Astrocyte of the cerebellum (primary cell): Measurements from ENCODE around the gene ANO6.
"Not testable (repeated sequence)": the region's sequence is repeated elsewhere in the genome, so short reads cannot be mapped to it uniquely, and the experiment has no call there.

Experiments used
- DNase-seq: peaks from one replicate; pipeline ENCODE4 v3.0.0-alpha.2; 2011; ENCODE audit warnings: low read depth
- H3K4me3 ChIP-seq: 2 replicates; pipeline ENCODE4 v1.5.1; 2011; ENCODE audit warnings: mild to moderate bottlenecking, low read depth, low read length, moderate library complexity
- in situ Hi-C: cut with HindIII; loops from 2 replicates; pipeline ENCODE4 v1.10.0; 2017; ENCODE audit warnings: low sequenced_read_pairs
- TF ChIP-seq, protein P1 (sequence below): IDR thresholded peaks from 2 replicates; pipeline ENCODE4 v1.5.1; 2012; ENCODE audit warnings: low read length, low read depth, moderate library complexity, mild to moderate bottlenecking; ENCODE audit errors: missing control alignments

The ANO6 gene

DNA sequence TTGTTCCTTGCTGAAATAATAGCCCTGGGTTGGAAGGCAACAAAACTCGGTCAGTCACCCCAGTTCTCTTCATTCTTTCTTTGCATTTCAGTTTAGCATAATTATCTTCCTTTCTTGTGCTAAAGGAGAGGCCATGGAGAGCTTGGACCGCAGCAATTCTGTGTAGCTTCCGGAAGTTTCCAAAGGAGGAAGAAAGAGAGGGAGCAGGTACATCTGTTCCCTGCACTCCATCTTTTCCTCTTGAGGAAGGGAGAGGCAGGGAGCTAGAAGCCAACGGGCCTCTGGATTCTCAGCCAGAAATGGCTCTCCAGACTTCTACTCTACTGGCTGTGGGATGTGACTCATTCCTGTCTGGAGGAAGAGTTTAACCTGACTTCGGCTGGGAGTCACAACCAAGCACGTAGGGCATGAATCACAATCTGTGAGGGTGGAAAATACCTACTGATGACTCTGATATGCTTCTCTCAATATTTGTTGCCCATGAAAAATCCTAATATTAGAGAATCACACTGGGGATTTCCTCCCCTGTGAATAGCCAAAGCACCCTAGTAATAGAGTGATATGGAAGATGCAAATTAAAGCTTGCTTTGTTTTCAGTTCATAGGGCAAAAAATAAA is 17.0 kb downstream of the ANO6 start:
- no peak overlapping the region for H3K4me3 ChIP-seq
- TF ChIP-seq, protein P1, sequence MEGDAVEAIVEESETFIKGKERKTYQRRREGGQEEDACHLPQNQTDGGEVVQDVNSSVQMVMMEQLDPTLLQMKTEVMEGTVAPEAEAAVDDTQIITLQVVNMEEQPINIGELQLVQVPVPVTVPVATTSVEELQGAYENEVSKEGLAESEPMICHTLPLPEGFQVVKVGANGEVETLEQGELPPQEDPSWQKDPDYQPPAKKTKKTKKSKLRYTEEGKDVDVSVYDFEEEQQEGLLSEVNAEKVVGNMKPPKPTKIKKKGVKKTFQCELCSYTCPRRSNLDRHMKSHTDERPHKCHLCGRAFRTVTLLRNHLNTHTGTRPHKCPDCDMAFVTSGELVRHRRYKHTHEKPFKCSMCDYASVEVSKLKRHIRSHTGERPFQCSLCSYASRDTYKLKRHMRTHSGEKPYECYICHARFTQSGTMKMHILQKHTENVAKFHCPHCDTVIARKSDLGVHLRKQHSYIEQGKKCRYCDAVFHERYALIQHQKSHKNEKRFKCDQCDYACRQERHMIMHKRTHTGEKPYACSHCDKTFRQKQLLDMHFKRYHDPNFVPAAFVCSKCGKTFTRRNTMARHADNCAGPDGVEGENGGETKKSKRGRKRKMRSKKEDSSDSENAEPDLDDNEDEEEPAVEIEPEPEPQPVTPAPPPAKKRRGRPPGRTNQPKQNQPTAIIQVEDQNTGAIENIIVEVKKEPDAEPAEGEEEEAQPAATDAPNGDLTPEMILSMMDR, result no peak
- in situ Hi-C loops, result no loop called here
- peak; percentile 90 for DNase-seq

DNA sequence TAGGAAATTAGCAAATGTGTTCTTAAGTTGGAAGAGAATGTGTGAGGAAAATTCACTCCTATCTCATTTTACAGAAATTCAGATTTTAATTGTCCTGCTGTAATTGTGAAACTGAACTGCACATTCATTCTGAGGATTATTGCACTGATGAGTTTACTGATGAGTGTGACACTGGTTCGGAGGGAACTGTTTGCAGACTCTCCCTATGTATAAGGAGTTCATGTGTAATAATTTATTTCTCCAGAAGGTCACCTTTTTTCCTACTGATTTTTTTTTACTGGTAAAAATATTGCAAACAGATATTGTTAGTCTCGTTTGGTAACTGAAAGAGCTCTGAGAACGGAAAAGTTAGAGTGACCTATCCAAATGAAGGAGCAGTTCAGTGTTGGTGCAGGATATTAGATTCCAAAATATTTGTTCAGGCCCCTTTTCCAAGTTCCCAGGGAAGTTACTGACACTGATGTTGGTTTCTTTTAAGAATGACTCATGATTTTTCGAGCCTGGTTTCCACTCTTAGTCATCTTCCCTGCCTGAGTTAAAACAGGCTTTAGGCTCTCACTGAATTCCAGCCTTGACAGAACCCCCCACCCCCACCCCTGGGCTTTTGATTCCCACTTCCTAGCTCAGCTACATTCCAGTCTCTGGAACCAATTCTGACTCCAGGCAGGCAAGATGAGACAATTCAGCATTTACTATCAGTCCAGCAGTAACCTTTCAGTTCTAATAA is 18.4 kb downstream of the ANO6 start:
- no peak overlapping the region for H3K4me3 ChIP-seq
- peak; percentile 93 for DNase-seq
- in situ Hi-C loops, result no loop called here
- TF ChIP-seq, protein P1, result no peak

DNA sequence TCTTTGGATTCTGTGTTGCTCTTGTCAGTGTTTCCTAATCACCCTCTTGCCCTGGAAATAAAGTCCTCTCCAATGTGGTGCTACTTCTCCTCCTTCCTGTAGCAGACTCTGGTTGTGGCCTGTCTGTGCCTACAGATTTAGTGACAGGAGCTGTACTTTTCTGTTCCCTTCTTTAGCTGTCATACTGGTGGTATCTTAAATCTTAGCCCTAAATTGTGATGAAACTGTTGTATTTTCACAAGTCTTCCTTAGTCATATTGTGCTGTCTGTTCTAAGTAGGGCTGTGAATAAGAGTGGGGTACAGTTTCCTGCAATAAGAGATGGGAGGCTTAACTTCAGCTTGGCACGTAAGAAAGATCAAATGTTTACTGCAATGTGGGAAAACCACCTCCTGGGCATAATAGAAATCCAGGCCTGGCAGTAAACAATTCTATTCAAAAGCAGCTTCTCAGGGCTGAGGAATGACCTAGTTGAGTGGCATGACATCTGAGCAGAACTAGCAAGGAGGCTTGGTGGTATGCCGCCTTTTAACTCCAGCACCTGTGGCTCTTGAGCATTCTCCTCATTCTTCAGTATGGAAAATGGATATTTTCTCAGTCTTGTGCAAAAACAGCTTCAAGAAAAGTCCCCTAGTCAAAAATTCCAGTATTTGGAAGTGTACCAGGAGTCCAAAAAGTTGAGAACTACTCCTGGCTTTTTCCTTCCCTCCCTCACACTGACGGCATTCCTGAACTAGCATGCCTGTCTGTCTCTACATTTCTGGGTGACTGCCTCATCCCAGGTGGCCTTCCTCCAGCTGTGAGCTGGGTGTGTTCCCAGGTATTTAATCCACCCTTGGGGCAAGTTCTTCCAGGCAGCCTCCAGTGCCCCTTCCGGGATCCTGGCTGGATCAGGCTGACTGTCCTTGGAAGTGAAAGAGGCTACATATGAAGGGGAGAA is 19.5 kb downstream of the ANO6 start:
- DNase-seq, result no peak
- in situ Hi-C loops, result no loop called here
- no peak overlapping the region for H3K4me3 ChIP-seq
- TF ChIP-seq, protein P1, result no peak

DNA sequence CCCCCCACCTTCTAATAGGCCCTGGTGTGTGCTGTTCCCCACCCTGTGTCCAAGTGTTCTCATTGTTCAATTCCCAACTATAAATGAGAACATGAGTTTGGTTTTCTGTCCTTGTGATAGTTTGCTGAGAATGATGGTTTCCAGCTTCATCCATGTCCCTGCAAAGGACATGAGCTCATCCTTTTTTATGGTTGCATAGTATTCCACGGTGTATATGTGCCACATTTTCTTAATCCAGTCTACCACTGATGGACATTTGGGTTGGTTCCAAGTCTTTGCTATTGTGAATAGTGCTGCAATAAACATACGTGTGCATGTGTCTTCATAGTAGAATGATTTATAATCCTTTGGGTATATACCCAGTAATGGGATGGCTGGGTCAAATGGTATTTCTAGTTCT is 20.5 kb downstream of the ANO6 start:
- H3K4me3 ChIP-seq, in situ Hi-C loops: not testable (repeated sequence)

DNA sequence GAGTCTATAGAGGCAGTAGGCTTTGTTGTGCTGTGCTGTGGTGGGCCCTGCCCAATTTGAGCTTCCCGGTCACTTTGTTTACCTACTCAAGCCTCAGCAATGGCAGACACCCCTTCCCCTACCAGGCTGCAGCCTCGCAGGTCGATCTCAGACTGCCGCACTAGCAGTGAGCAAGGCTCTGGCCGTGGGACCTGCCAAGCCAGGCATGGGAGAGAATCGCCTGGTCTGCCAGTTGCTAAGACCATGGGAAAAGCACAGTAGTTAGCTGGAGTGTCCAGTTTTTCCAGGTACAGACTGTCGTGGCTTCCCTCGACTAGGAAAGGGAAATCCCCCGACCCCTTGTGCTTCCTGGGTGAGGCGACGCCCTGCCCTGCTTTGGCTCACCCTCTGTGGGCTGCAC is 26.3 kb downstream of the ANO6 start:
- in situ Hi-C loops, result no loop called here
- DNase-seq, result no peak
- TF ChIP-seq, protein P1, result no peak

More for the DNA sequence above, 20.5 kb downstream of the ANO6 start:
- DNase-seq, result not testable (repeated sequence)

DNA sequence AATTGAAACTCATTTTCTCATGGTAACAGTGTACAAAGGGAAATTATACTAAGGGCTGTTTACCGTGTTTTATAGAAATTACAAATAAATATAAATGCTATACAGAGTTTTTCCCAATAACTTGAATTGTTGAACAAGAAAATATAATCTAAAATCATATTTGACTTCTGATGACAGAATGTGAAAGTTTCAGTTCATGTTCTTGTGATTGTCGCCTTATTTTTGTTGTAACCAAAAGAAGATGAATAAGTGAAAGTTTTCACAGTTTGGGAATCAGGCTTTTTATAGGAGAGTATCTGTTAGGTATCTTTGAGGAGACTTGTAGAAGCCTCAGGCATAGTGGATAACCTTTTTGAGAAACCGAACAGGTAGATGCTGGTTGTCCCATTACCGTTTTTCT is 28.1 kb downstream of the ANO6 start:
- TF ChIP-seq, protein P1, result no peak
- in situ Hi-C loops, result no loop called here
- H3K4me3 ChIP-seq, result no peak overlapping the region
- DNase-seq, result no peak

More for the DNA sequence above, 26.3 kb downstream of the ANO6 start:
- H3K4me3 ChIP-seq, result no peak overlapping the region
